ENCODE results near the gene MRPL17.

MRPL17 gene

GRCh38 chr11:6631361-6631890 is 51.7 kb downstream of the MRPL17 start:
- no peak for DNase-seq

- DNase-seq, result no peak
Observed at GRCh38 chr11:6630632-6631291, 52.4 kb downstream of the MRPL17 start.
